Peyer's patch (tissue), 4 donors: Measurements from ENCODE around the gene NDOR1.

Experiments used
- POLR2A ChIP-seq, 2 donors: fragments of 450-650 bp; IDR thresholded peaks; one replicate each; pipeline ENCODE4 v1.5.1; 2017; ENCODE audit warnings: antibody characterized with exemption in 2 of 2, mild to moderate bottlenecking in 2 of 2, moderate library complexity in 2 of 2
- TF ChIP-seq, protein P1 (sequence below), 6 experiments: fragments of 450-650 bp in 4 of 6; fragments of 200-600 bp in 2 of 6; sonication (generic) in 1 of 6; IDR thresholded peaks; one replicate each; pipeline ENCODE4 v1.5.1; 2017 to 2019; ENCODE audit warnings: antibody characterized with exemption in 6 of 6, mild to moderate bottlenecking in 3 of 6, moderate library complexity in 1 of 6

DNA sequence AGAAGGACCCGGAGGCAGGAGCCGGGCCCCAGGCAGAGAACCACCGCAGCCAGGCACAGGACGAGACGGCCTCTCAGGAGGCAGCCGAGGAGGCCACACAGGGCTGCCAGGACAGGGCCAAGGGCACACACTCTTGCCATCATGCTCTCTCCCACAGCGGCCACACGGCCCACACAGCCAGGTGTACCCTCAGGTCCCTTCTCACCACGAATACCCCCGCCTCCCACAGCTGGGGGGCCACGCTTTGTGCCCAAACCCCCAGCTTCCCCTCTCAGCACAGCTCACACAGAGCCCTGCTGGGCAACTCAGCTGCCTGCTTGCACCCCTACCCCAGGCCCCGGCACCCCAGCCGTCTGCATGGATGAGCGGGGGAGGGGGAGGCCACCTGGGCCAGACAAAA is 11.7 kb upstream of the NDOR1 start:
- TF ChIP-seq POLR2A (IDR thresholded peaks at IDR 0.05), result no peak
- TF ChIP-seq, protein P1, sequence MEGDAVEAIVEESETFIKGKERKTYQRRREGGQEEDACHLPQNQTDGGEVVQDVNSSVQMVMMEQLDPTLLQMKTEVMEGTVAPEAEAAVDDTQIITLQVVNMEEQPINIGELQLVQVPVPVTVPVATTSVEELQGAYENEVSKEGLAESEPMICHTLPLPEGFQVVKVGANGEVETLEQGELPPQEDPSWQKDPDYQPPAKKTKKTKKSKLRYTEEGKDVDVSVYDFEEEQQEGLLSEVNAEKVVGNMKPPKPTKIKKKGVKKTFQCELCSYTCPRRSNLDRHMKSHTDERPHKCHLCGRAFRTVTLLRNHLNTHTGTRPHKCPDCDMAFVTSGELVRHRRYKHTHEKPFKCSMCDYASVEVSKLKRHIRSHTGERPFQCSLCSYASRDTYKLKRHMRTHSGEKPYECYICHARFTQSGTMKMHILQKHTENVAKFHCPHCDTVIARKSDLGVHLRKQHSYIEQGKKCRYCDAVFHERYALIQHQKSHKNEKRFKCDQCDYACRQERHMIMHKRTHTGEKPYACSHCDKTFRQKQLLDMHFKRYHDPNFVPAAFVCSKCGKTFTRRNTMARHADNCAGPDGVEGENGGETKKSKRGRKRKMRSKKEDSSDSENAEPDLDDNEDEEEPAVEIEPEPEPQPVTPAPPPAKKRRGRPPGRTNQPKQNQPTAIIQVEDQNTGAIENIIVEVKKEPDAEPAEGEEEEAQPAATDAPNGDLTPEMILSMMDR (IDR thresholded peaks at IDR 0.05), result no peak
